DOHH2 (cell line): Measurements from ENCODE around the gene REPIN1.

Experiments
- EZH2phosphoT487 ChIP-seq: fragments of 200-600 bp; sonication (generic); IDR thresholded peaks from 2 replicates; pipeline ENCODE4 v1.6.1; 2017; ENCODE audit warnings: borderline replicate concordance, mild to moderate bottlenecking, antibody characterized with exemption, low read length, moderate library complexity, mixed read lengths
- TF ChIP-seq, protein P1 (sequence below): fragments of 200-600 bp; sonication (generic); IDR thresholded peaks from one replicate; pipeline ENCODE4 v1.5.1; 2014; ENCODE audit warnings: antibody characterized with exemption, mild to moderate bottlenecking, low read depth, low read length; ENCODE audit not compliant: poor library complexity, severe bottlenecking

GRCh38 chr7:150406567-150407421, 38.2 kb downstream of the REPIN1 start:
- TF ChIP-seq, protein P1, sequence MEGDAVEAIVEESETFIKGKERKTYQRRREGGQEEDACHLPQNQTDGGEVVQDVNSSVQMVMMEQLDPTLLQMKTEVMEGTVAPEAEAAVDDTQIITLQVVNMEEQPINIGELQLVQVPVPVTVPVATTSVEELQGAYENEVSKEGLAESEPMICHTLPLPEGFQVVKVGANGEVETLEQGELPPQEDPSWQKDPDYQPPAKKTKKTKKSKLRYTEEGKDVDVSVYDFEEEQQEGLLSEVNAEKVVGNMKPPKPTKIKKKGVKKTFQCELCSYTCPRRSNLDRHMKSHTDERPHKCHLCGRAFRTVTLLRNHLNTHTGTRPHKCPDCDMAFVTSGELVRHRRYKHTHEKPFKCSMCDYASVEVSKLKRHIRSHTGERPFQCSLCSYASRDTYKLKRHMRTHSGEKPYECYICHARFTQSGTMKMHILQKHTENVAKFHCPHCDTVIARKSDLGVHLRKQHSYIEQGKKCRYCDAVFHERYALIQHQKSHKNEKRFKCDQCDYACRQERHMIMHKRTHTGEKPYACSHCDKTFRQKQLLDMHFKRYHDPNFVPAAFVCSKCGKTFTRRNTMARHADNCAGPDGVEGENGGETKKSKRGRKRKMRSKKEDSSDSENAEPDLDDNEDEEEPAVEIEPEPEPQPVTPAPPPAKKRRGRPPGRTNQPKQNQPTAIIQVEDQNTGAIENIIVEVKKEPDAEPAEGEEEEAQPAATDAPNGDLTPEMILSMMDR = no peak
- no peak for TF ChIP-seq EZH2phosphoT487
